Measurements from ENCODE around the gene KRTAP5-3. TPM values are rescaled to one million over a fixed set of nuclear protein-coding genes. Genes with fewer than 3 reads are reported as not detected.

Gene KRTAP5-3
- total and polyA plus RNA-seq, 2 of the 8 experiments (the other 6 are each of a cell fraction or from before 2014, with no cell fraction given): not detected

GRCh38 chr11:1630271-1630670 lies 22.0 kb upstream of the KRTAP5-3 start (continued):
- TF ChIP-seq YY1 (IDR thresholded peaks at IDR 0.05; ENCODE audit: low read depth, low read length) (no peak), POU5F1 (IDR thresholded peaks at IDR 0.05; ENCODE audit: low read depth, low read length) (no peak), TEAD4 (IDR thresholded peaks at IDR 0.05; ENCODE audit: low read depth, low read length) (no peak)

Measured in H1 (cell line).